ENCODE results near the gene TRDMT1.

DNA sequence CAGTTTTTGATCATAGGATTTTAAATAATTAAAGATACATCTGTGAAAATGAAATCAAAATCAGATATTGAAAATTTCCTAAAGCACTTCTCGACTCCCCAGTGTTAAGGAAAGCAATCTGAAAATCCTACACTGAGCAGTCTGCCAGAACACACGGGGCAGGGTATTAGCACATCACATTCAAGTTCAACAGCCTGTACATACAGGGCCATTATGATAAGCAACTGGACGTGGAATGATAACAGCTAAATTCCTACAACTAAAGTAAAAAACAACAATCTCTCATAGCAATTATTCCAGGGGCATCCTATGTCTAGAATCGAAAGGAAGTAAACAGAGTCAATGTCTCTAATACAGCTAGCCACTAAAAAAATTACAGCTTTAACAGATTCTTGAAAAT, 31.7 kb downstream of the TRDMT1 start:
- TF ChIP-seq, protein P1, sequence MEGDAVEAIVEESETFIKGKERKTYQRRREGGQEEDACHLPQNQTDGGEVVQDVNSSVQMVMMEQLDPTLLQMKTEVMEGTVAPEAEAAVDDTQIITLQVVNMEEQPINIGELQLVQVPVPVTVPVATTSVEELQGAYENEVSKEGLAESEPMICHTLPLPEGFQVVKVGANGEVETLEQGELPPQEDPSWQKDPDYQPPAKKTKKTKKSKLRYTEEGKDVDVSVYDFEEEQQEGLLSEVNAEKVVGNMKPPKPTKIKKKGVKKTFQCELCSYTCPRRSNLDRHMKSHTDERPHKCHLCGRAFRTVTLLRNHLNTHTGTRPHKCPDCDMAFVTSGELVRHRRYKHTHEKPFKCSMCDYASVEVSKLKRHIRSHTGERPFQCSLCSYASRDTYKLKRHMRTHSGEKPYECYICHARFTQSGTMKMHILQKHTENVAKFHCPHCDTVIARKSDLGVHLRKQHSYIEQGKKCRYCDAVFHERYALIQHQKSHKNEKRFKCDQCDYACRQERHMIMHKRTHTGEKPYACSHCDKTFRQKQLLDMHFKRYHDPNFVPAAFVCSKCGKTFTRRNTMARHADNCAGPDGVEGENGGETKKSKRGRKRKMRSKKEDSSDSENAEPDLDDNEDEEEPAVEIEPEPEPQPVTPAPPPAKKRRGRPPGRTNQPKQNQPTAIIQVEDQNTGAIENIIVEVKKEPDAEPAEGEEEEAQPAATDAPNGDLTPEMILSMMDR (IDR thresholded peaks at IDR 0.05), result no peak
- TF ChIP-seq POLR2A (IDR thresholded peaks at IDR 0.05), result no peak
